Effector CD4-positive, alpha-beta T cell (primary cell): Measurements from ENCODE around the gene CTCF.
A peak's percentile ranks its signal among the peaks of the same experiment; 100 is the strongest.

Source experiments
- DNase-seq: peaks from one replicate; pipeline ENCODE4 v3.0.0-alpha.2; 2020

Gene CTCF

DNA sequence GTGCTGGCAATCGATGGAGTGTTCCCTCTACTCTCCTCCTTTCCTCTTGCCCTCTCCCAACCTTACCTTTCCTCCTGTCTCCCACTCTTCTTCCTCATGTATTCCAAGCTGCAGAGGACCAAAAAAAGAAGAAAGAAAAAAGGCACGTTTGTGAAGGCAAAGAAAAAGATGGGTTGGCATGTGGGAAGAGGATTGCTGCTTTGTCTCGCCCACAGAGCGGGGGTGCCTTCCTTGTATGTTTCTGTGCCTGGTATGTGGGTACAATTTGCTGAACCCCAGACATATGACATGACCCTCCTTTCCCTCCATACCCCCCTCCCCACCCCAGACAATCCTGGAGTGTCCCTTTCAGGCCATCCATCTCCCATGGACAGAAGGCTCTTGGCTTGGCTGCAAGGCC, 13.1 kb upstream of the CTCF start:
- DNase-seq: no peak

DNA sequence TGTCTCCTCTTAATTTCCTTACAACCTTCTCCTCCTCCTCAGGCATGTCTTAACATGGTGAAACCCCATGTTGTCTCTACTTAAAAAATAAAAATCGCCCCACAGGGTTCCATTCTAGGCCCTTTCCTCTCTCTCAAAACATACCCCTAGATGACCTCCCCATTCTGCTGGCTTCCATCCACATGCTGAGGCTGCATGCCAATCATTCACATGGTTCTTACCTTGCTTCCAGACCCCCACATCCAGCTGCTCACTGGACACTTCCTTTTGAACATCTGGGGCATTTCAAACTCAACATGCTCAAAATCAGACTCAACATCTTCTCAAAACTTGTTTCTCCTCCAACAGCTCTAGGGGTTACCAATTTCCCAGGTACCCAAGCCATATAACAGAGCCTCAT, 12.4 kb upstream of the CTCF start:
- DNase-seq: no peak

DNA sequence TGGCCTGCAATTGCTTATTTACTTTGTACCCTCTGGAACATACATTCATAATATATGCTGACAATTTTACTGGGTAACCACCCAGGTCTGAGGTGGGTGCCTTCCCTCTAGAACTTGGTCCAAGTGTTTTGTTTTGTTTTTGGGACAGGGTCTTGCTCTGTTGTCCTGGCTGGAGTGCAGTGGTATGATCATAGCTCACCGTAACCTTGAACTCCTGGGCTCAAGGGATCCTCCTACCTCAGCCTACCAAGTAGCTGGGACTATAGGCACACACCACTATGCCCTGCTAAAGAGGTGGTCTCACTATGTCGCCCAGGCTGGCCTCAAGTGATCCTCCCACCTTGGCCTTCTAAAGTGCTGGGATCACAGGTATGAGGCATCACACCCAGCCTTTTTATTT, 11.2 kb upstream of the CTCF start:
- no peak for DNase-seq

DNA sequence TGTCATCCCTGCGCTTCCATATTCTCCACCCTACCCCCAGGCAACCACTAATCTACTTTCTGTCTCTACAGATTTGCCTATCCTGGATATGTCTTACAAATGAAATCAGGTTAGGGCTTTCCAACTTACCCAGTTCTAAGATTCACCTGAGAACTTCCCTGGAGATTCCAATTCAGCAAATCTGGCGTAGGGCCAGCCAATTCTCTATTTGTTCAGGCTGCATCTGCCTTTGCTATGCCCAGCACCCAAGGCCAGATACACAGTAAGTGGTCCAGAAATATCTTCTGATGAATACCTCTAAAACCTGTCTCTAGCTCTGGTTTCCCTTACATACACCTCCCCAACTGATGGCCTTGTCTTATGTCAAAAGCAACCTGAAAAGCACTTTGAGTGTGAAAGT, 10.4 kb upstream of the CTCF start:
- no peak for DNase-seq

DNA sequence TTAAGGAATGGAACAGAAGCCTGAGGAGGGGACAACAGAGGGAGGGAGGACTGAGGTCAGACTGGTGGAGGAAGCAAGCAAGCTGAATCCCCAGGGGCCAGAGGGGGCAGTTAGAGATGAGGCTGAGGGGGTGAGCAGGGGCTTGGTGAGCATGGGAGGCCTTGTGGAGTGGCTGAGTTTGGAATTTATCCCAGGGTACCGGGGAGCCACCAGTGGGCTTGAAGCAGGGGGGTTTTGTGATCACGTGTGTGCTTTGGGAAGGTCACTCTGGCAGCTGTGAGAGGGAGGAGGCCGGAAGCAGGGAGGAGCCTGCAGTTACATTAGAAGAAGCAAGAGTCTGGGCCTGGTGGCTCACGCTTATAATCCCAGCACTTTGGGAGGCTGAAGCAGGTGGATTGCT, 9.8 kb upstream of the CTCF start:
- DNase-seq: no peak

DNA sequence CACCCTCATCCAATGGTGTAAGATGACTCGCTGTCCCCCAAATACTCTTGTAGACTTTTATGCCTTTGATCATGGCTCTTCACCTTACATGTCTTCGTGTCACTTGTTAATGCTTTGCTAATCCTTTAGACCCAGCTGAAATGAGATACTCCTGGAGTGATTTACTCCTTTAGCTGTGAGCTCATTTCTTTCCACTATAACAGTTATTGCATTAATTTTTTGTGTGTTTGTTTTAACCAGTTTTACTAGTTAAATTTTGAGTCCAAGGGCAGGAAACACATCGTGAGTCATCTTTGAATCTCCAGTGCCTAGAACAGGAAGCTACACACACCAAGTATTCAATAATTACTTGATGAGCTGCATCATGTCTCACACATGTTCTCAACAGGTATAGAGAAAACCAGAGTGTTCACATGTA, 6.5 kb upstream of the CTCF start:
- no peak for DNase-seq

DNA sequence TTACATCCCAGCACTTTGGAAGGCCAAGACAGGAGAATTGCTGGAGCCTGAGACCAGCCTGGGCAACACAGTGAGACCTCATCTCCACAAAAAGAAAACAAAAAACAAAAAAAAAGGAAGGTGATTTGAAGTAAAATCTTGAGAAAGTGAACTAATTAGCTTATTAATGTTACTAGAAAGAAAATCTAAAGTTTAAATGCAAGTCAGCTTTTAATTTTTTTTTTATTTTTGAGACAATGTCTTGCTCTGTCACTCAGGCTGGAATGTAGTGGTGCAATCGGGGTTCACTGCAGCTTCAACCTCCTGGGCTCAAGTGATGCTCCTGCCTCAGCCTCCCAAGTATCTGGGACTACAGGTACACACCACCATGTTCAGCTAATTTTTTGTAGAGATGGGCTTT, 3.5 kb upstream of the CTCF start:
- DNase-seq: no peak

DNA sequence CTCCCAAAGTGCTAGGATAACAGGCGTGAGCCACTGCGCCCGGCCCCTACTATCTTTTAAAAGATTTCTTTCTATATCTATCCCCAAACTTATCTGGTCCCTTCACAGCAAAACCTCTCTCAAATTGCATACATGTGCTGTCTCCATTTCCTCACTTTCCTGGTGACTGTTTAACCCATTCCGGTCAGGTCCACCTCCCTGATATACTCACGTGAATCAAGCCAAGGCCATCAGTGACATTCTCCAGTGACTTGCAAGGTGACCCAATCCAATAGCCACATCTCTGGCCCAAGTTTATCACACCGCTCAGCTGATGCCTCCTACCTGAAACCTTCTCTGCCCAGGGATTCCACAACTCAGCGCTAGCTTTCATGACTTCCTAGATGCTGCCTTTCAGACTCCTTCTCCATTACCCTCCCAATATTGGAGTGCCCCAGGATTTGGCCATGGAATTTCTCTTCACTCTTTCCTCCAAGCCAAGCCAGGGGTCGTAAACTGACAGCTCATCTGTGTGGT, 1.4 kb upstream of the CTCF start:
- no peak for DNase-seq

DNA sequence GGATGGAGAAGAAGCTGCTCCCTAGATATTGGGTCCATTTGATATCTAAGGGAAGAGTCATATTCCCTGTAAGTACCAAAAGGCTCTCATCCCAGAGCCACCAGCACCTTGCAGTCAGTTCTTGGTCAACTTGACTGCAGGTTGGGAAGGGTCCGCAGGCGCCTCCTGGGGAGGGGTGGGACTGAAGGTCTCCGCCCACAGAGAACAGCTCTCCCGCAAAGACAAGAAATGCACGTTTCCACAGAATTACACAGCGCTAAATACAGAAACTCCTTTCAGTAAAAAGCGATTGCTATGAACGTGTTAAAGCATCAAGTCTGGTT, 864 bp upstream of the CTCF start:
- no peak for DNase-seq

DNA sequence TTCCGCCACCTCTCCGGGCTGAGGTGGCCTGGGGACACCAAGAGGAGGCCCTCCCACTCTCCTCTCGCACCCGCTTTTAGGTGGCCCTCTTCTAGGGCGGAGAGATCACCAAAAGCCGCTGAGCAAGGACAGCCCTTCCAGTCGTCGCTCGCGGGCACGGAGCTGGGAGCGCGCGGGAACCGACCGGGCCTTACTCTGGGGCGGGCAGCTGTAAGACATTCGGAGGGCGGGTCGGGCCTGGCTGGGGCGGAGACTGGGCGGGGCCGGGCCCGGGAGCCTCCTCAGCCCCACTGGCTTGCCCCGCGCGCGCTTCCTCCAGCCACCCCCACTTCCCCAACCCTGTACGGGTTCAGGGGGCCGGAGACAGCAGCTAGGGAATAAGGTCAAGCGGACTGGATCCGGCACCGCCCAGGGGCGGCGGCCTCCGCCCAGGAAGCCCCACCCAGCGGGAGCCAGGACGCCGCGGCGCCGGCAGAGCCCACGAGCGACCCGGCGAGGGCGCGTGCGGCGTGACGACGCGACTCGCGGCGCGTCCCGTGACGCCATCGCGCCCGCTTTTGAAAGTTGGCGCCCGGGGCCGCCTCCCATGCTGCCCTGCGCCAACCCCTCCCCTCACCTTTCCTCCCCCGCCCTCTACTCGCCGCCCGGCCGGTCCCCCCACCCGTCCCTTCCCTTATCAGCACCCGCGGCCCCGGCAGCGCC, 351 bp upstream of the CTCF start:
- DNase-seq: peak; percentile 94

DNA sequence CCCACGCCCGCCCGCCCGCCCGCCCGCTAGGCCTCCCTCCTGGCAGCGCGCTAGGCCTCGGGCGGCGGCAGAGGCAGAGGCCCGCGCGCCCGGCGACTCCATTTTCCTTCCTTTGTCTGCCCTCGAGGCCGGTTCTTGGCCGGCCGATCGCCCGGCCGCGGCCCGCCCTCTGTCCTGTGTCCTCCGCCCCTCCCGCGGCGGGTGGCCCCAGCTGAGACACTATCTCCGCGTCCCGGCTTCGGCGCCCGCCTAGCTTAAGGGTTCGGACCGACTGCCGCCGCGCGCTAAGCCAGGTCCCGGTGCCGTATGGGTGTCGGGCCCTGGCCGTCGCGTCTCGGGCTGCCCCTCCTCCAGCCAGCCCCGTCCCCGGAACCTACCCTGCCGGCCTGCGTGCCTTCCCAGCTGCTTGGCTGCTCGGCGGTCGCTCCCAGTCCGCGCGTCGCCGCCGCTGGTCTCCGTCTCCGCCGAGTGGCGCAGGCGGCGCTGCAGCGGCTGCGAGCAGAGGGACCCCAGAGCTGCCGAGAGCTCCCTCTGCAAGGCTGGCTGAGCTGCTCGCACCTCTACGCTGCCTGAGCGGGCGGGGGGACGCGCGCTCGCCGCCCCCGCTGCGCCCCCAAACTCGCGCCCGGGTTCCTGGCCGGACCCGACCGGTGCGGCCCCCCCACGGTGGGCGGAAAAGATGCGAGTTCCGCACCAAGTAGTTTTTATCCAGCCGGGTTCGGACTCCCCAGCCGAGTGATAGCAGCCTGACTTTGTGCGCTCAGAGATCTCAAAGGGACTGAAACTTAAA, 787 bp downstream of the CTCF start:
- DNase-seq: peak; percentile 51

DNA sequence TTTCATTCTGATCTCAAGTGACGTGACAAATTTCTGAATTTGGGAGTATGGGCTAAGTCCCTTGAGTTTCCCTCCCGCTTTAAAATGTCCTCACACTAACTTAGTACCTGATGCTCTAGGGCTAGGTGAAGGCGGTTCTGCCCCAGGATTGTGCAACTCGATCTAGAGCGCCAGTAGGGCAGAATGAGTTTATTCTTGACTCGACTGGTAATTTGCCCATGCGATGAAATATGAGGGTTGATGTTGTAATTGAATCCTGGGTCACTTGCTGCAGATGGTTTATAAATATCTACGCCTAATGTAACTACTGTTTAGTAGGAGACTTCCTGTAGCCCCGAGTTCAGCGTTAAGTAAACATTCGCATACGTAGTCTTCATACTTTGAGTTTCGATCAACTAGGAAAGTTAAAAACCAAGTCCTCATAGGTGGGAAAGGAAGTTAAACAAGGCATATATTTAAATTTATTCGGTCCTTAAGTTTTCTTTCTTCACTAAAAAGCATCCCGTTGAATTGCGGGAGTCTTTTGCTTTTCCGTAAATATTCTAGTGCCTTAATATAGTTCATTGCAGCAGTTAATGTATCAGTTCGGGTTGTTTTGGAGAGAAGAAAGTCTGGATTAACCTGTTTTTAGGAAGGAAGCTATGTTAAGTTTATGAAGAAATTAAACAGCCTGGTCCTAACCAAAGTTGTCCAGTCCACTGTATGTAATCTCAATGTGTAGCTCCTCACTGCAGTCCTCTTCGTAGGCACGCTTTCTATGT, 1.6 kb downstream of the CTCF start:
- DNase-seq: no peak

DNA sequence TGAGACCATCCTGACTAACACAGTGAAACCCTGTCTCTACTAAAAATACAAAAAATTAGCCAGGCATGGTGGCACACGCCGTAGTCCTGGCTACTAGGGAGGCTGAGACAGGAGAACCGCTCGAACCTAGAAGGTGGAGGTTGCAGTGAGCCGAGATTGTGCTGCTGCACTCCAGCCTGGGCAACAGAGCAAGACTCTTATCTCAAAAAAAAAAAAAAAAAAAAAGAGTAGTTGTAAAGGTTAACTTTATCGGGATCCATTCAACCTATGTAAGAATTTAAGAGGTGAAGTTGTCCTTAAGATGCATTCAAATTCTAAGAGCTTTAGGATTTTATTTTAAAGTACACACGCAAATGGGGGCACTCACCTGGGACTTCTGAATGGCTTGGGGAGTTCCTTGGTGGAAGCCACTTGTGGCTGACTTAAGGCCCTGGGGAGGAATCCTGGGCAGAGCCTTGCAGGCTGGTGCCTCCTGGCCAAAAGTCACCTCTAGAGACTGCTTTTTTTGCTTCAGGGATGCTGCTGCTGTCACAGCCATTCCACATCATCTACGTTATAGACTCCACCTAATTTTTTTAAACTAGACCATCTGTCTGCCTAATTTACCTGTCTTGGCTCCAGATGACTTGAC, 3.3 kb downstream of the CTCF start:
- DNase-seq: no peak

DNA sequence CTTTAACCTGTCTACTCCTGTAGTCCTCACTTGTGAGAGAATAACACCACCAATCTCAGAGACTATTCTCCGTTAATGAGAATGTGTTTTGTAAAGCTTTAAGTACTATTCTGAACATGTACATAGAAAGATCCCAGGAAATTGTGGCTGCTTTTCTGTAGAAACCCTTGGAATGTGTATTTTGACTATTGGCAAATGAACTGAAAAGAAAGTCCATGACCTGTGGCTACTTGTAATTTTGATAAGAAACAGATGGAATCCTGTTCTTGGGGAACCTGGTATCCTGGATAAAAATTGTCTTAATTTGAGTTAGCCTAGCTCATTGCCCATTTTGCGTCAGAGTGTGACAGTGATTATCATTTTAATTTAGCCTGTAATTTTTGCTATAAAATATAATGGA, 9.1 kb downstream of the CTCF start:
- no peak for DNase-seq

DNA sequence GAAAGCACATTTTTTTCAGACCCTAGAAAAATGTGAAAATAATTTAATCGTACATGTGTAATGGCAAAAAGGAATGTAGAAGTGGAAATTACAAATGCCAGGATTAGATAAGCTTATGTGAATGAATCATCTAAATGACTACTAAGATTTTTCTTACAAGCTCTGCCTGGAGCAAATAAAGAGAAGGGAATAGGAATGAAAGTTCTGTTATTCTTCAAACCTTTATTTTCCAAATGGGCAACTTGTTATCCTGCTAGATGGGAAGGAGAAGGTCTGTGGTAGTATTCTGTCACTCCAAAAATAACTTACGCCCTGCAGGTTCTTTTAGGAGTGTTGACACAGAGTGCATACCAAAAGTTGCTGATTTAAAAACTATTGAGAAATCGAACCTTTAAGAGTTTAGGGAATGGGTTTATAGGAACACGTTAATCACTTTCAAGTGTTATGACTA, 9.7 kb downstream of the CTCF start:
- DNase-seq: no peak

DNA sequence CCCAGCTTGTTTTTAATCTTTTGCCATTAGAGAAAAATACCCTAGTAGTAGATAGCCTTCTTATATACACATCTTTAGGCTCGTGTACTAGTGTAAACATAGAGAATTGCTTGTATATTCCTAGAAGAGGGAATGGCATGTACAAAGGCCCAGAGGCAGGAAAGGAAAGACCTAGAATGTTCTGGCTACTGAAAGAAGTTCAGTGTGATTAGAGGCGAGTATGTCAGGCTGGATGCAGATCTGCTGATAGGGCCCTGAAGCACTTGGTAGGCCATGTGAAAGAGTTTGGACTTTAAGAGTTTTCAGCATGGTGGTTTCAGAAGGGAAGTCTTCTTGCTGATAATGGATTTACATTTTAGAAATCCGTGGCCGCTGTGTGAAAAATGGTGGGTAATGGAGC, 17.4 kb downstream of the CTCF start:
- DNase-seq: no peak

DNA sequence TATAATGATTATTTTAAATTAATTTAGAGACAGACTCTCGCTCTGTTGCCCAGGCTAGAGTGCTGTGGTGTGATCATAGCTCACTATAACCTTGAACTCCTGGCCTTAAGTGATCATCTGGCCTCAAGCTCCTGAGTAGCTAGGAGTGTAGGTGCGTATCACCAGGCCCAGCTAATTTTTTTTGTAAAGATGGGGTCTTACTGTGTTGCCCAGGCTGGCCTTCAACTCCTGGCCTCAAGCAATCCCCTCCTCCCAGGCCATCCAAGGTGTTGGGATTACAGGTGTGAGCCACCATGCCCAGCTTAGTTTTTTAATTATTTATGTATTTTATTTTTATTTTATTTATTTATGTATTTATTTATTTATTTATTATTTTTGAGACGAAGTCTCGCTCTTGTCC, 17.9 kb downstream of the CTCF start:
- DNase-seq: no peak

DNA sequence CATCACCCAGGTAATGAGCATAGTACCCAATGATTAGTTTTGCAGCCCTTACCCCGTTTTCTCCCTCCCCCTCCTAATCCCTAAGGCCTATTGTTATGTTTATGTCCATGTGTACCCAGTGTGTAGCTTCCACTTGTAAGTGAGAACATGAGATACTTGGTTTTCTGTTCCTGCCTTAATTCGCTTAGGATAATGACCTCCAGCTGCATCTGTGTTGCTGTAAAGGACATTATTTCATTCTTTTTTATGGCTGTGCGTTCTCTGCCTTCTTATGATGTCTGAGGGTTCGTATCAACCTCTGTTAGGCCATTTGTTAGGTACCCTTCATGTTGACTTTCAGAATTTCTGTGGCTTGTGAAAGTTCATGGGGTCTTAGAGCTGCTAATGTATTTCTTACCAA, 31.0 kb downstream of the CTCF start:
- DNase-seq: no peak

DNA sequence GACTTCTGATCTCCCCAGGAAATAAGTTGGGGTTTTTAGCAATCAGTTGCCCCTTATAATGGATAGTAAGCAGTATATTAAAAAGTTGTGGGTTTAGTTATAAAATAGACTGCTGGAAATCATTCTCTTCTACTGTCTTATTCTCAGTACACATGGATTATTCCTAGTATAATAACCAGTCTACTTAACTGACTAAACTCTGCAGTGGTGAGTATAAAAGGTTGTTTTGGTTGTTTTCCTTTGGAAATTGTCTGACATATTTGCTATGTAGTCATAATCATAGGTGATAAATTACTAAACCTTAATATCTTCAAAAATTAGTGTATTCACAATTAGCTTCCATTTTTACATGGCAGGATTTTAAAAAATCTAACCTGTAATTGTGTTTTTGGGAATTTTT, 31.4 kb downstream of the CTCF start:
- DNase-seq: no peak

DNA sequence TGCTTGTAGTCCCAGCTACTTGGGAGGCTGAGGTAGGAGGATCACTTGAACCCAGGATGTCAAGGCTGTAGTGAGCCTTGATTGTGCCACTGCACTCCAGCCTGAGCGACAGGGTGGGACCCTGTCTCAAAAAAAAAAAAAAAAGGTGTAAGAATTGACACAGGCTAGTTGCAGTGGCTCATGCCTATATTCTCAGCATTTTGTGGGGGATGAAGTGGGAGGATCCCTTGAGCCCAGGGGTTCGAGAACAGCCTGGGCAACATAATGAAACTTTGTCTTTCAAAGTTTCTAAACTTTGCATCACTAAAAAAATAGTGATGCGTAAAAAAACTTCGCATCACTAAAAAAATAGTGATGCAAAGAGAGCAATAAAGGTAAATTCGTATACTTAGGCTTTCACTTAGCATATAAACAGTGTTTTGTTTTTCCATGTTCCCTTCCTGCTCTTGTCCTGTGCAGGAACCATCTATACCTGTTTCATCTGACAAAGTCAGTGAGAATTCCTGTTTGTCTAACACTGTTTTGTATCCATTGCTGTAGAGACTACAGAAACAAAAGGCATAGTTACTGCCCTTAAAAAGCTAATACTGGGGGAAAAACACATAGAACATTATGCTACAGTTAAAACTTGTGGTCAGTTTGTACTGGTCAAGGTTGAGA, 32.1 kb downstream of the CTCF start:
- DNase-seq: no peak

DNA sequence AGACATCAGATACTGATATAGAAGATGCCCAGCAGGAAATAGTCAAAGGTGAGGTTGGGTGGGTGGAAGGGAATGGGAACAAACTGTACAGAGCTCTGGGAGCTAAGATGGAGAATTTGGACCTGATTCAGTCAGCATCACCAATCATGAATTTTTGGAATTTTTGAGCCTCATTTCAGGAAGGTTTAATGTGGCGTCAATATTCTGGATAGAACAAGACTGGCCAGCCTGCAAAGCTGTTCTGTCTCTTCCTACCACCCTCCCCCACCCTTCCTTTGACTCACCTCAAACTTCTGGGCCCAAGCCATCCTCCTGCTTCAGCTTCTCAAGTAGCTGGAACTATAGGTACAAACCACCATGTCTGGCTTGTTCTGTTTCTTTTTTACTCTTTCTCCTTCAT, 32.6 kb downstream of the CTCF start:
- DNase-seq: no peak

DNA sequence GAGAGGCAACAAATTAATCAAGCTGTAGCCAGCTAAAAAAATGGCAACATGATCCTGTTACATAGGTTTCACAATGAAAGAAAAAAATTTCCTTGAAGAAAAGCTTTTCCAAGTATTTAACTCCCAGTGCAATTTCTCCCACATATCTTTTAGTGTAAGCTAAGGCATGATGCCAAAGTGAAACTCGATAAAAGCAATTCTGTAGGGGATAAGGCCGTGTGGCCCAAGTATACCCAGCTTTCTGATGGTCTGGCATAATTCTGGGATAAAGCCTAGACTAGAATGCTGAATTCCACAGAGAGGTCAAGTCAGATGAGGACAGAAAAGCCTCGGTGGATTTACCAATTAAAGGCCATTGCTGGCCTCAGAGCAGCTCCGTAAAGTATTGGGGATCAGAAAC, 36.2 kb downstream of the CTCF start:
- DNase-seq: no peak

DNA sequence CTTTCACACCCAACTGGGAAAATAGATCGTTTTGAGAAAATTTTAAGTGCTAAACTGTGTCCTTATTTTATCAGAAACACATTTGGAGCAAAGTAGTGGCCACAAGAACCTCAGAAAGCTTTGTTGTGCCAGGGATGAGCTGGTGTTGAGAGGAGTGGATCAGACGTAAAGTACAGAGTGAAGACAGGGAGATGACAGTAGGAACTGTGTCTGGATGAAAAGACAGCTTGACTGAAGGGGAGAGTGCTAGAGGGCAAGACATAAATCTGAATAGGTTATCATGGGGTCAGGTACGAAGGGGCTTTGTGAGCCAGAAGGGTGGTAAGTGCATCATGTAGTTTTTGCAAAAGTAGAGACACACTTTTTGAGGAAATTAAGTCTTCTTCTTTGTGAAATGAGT, 43.3 kb downstream of the CTCF start:
- DNase-seq: no peak
